Stomach (tissue), 4 donors: Measurements from ENCODE around the gene PMEPA1.

ENCODE experiments used
- CTCF ChIP-seq, 7 experiments: fragments of 450-650 bp in 4 of 7; fragments of 200-600 bp in 3 of 7; sonication (generic) in 3 of 7; IDR thresholded peaks; one replicate each; pipeline ENCODE4 v1.5.1; 2016 to 2019; ENCODE audit warnings: antibody characterized with exemption in 7 of 7, control low read depth in 2 of 7, mild to moderate bottlenecking in 1 of 7
- POLR2A ChIP-seq, 4 donors: fragments of 450-650 bp; IDR thresholded peaks; one replicate each; pipeline ENCODE4 v1.6.1; 2016; ENCODE audit warnings: antibody characterized with exemption in 4 of 4, control low read depth in 2 of 4, mild to moderate bottlenecking in 1 of 4, moderate library complexity in 1 of 4
- POLR2AphosphoS5 ChIP-seq, 3 donors: sonication (generic); formaldehyde crosslinking; IDR thresholded peaks; one replicate each; pipeline ENCODE4 v1.6.1; 2016; ENCODE audit warnings: antibody characterized with exemption in 3 of 3

GRCh38 chr20:57647933-57648785 is 61.7 kb downstream of the PMEPA1 start:
- TF ChIP-seq CTCF (IDR thresholded peaks at IDR 0.05) (no peak), POLR2AphosphoS5 (IDR thresholded peaks at IDR 0.05) (no peak), POLR2A (IDR thresholded peaks at IDR 0.05) (no peak)
